Measurements from ENCODE around the gene PLEKHA5. TPM values are rescaled to one million over a fixed set of nuclear protein-coding genes. Genes with fewer than 3 reads are reported as not detected.

The PLEKHA5 gene
- total and polyA plus RNA-seq, 2 of the 4 experiments (the other 2 are of a cell fraction): 5.3 to 12.2 TPM

- no peak overlapping the region for H3K4me2 ChIP-seq (ENCODE audit: low read depth, low read length)
- WGBS, 2 experiments (ENCODE audit: extremely low coverage in 2 of 2, insufficient read length in 1 of 2): no CpG with 5 or more reads among the region's 3 CpGs
- peaks cover 14% of the 10 kb centered on the region; the same call in 1 of the 2 replicates for H4K20me1 ChIP-seq (ENCODE audit: insufficient read depth, low read length)
- H3K23ac ChIP-seq (ENCODE audit: low read depth, low read length): no peak overlapping the region
- ATAC-seq (ENCODE audit: low read depth): no peak
- H4K5ac ChIP-seq (ENCODE audit: low read depth, low read length): no peak overlapping the region
- H2BK5ac ChIP-seq (ENCODE audit: low read depth, low read length, poor library complexity, severe bottlenecking): no peak overlapping the region
- no peak overlapping the region for H3K18ac ChIP-seq (ENCODE audit: low read depth, low read length)
- H3K56ac ChIP-seq (ENCODE audit: extremely low read depth, insufficient read depth, low read length): no peak overlapping the region
- H3K14ac ChIP-seq (replicated peaks; ENCODE audit: low read depth, low read length): no peak overlapping the region
- dilution Hi-C loops (cut with HindIII; ENCODE audit: low sequenced_read_pairs, unreplicated experiment) (no loop called here), intact Hi-C loops (cut with micrococcal nuclease) (no loop called here), in situ Hi-C loops (cut with MboI; ENCODE audit: low sequenced_read_pairs) (no loop called here)
- no peaks in the 10 kb centered on the region for H3K36me3 ChIP-seq (ENCODE audit: control insufficient read depth, insufficient read depth, low read length)
- ChIA-PET POLR2A (ENCODE audit: unreplicated experiment) (no interaction called here), CTCF (no interaction called here)
- no peak overlapping the region for H2AFZ ChIP-seq (replicated peaks; ENCODE audit: low read length, poor library complexity)
- H4K91ac ChIP-seq (ENCODE audit: insufficient read depth, low read depth, low read length): no peak overlapping the region
- no peak for TF ChIP-seq MAZ (IDR thresholded peaks at IDR 0.05; ENCODE audit: borderline replicate concordance, low read depth, low read length)
- TF ChIP-seq ELK1 (IDR thresholded peaks at IDR 0.05; ENCODE audit: borderline replicate concordance, low read depth, low read length): no peak
- TF ChIP-seq MAFK (IDR thresholded peaks at IDR 0.05; ENCODE audit: low read depth, low read length): no peak
- TF ChIP-seq CEBPB (IDR thresholded peaks at IDR 0.05; ENCODE audit: low read depth, low read length): no peak
- TF ChIP-seq RAD21 (IDR thresholded peaks at IDR 0.05; ENCODE audit: low read length): no peak
- no peak for TF ChIP-seq CTCF (conservative IDR thresholded peaks at IDR 0.05; ENCODE audit: low read depth, low read length)
- no peak for TF ChIP-seq RFX5 (IDR thresholded peaks at IDR 0.05; ENCODE audit: low read depth, low read length)
- TF ChIP-seq POLR2A (IDR thresholded peaks at IDR 0.05; ENCODE audit: low read depth, low read length): no peak
- no peak overlapping the region for H2BK20ac ChIP-seq (ENCODE audit: low read depth, low read length)
- no peak overlapping the region for H3K9ac ChIP-seq (ENCODE audit: low read depth, low read length)
- no peak for DNase-seq
- no peak overlapping the region for H4K8ac ChIP-seq (ENCODE audit: low read depth in 2 of 2, low read length in 2 of 2)
- peaks cover 16% of the 10 kb centered on the region for H3K4me1 ChIP-seq (ENCODE audit: control insufficient read depth, insufficient read depth, low read length)
- H2AK5ac ChIP-seq (ENCODE audit: low read depth, low read length): no peak overlapping the region
- no peak overlapping the region for H2BK15ac ChIP-seq (ENCODE audit: low read depth, low read length)
- H3K9me1 ChIP-seq (ENCODE audit: insufficient read depth, low read length): peaks cover 8% of the 10 kb centered on the region
- no TSS peak for BruUV-seq (replicated peaks)
- H3K4me3 ChIP-seq (ENCODE audit: insufficient read depth, low read depth, low read length): no peak overlapping the region
- H2AK9ac ChIP-seq (replicated peaks; ENCODE audit: low read depth, low read length, poor library complexity): no peak overlapping the region
- H3K79me1 ChIP-seq (ENCODE audit: low read depth in 1 of 2, low read length in 2 of 2): peaks cover 16 to 39% of the 10 kb centered on the region in 2 experiments
- no peak overlapping the region for H2BK120ac ChIP-seq (ENCODE audit: low read depth, low read length)
- no peak overlapping the region for H3K4ac ChIP-seq (ENCODE audit: low read depth, low read length)
- no peak overlapping the region for H3K27ac ChIP-seq (ENCODE audit: insufficient read depth, low read length)
- no peaks in the 10 kb centered on the region for H3K9me3 ChIP-seq (ENCODE audit: control insufficient read depth, insufficient read depth, low read length)
- no peaks in the 10 kb centered on the region for H3K27me3 ChIP-seq (ENCODE audit: control insufficient read depth, insufficient read depth, low read length)
These were observed 109.0 kb downstream of the PLEKHA5 start for GRCh38 chr12:19238540-19238939.

Measured in IMR-90 (cell line).